A172 (cell line): Measurements from ENCODE around the gene EGFL6. TPM values are rescaled to one million over a fixed set of nuclear protein-coding genes. Genes with fewer than 3 reads are reported as not detected.
"Not testable (repeated sequence)": the region's sequence is repeated elsewhere in the genome, so short reads cannot be mapped to it uniquely, and the experiment has no call there.

Experiments
- DNase-seq: peaks from one replicate; pipeline ENCODE4 v3.0.0-alpha.2; 2015; ENCODE audit warnings: low spot score
- total RNA-seq: library from RNA; depleted of rRNA; stranded (reverse); fragments of >200 nt; shearing (Covaris generic); gene quantifications from 2 replicates; pipeline ENCODE4 v1.2.3, GENCODE V29; 2014

EGFL6 gene
- total RNA-seq, 1 experiment from 2014 or later = not detected

- no peak for DNase-seq
Observed at GRCh38 chrX:13597874-13598273, 28.5 kb downstream of the EGFL6 start.

GRCh38 chrX:13598877-13599276, 29.5 kb downstream of the EGFL6 start:
- no peak for DNase-seq

DNA sequence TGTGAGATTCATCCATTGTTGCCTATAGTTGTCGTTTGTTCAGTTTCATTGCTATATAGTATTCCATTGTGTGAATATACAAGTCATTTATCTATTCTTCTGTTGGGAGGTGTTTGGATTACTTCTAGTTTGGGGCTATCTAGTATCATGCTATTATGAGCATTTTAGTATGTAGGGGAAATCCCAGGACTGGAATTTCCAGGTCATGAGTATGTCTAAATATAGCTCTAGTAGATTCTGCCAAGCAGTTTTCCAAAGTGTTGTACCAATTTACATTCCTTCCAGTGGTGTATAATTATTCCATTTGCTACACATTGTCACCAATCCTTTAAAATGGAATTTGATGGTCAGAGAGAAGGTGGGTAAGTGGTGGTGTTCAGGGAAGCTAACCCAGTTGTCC, 30.1 kb downstream of the EGFL6 start:
- DNase-seq = peak; percentile 31

- DNase-seq = no peak
Observed at GRCh38 chrX:13605611-13606010, 36.2 kb downstream of the EGFL6 start.

DNA sequence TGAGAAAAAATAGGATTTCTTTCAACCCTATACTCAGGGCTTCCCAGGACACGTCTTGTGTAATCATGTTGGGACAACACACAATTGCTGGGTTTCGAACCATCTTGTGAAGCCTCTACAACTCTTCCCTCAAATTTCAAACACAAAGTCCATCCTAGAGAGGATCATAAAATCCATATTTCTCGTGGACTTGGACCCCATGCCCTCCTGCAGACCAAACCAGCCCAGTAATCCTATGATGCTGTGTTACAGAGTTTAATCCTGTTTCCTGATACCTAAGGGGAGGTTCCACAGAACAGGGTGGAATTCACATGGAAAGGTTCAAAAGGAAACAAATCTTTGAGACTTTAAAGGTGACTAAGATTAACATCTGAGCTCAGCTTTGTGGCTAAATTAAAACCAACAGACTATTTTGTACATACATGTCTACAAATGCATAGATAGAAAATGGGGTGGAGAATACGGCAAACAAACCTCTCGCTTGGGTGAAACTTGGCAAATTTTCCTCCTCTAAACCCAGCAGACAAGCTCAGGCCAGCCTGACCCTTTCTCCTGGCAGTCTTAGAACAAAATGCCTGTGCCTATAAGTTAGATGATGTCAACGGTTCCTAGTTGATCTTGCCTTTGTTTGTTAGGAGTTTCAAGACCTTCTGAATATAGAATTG, 38.1 kb downstream of the EGFL6 start:
- DNase-seq = no peak

DNA sequence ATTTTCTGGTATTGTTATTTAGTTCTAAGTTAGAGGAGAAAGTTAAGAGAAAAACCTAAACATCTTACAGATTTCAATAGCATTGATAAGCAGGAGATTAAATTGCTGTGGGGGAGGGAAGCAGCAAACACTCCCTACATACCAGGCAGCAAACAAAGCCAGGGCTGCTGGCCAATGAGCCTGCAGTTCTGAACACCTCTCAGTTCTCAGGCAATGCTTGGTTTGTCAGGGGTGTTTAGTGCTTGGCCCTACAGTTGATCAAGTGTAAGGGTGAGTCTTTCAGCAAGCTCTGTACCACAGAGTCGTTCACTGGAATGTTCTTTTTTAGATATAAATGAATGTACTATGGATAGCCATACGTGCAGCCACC, 38.6 kb downstream of the EGFL6 start:
- no peak for DNase-seq

GRCh38 chrX:13614154-13614553, 44.8 kb downstream of the EGFL6 start:
- DNase-seq = no peak

DNA sequence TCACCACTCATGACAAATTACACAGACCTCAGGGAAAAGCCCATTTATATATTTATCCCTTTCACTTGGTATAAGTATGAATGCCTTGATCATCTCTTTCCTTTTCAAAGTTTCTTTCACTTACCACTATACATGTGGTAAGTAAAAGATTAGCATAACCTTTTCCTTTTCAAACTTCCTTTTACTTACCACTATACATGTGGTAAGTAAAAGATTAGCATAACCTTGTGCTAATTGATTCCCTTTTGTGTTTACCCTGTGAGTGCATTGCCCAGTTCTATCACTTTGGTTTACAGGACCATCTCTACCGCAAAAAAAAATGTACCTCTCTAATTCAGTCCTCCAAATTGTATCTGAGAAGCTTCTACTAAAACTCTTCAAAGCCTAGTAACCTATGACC, 50.8 kb downstream of the EGFL6 start:
- DNase-seq = no peak

DNA sequence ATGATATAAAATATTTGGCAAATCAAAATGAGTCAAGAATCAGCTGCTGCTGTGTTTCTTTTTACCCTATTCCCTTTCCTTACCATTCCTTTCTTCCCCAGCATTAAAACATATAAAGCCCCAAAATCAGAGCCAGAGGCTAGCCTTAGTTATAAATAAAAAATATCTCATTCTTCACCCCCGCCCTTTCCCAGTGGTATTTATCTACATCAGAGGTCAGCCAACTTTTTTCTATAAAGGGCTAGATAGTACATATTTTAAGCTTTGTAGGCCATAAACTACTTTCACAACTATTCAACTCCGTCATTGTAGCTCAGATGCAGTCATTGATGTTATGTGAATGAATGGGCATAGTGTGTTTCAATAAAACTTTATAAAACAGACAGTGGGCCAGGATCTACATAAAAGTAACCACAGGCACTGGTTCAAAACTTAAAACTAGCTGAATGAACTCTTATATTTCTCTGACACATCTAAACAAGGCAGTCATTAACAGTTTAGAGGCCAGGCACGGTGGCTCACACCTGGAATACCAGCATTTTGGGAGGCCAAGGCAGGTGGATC, 53.1 kb downstream of the EGFL6 start:
- no peak for DNase-seq

- no peak for DNase-seq
Observed at GRCh38 chrX:13627306-13627705, 57.9 kb downstream of the EGFL6 start.

DNA sequence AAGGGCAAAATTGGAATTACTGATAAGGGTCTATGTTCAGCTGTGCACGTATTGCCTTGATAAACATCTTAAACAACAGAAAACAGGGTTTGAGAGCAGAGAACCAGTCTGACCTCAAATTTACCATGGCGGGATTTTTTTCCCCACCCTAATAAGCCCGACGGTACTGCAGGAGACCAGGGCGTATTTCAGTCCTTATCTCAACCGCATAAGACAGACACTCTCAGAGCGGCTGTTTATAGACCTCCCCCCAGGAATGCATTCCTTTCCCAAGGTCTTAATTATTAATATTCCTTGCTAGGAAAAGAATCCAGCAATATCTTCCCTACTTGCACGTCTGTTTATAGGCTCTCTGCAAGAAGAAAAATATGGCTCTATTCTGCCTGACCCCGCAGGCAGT, 67.8 kb downstream of the EGFL6 start:
- DNase-seq = not testable (repeated sequence)

GRCh38 chrX:13638021-13638420, 68.6 kb downstream of the EGFL6 start:
- no peak for DNase-seq

DNA sequence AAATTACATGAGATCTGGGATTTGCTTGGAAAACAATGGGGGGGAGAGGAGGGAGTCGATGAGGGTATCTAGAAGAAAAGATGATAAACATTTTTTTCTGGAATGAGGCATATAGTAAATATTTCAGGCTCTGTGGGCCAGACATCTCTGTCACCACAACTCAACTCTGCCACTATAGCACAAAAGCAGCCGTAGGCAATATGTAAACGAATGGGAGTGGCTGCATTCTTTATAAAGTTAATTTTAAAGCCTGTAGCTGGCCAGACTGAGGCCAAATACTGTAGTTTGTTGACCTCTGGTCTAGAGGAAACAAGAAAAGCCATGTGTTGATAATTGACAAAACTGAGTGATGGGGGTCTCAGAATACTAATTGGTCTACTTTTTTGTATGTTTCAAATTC, 69.4 kb downstream of the EGFL6 start:
- no peak for DNase-seq

GRCh38 chrX:13641684-13642083, 72.3 kb downstream of the EGFL6 start:
- DNase-seq = not testable (repeated sequence)

- DNase-seq = no peak
Observed at GRCh38 chrX:13645464-13646153, 76.2 kb downstream of the EGFL6 start.

GRCh38 chrX:13646154-13646549, 76.8 kb downstream of the EGFL6 start:
- peak; percentile 67 for DNase-seq

DNA sequence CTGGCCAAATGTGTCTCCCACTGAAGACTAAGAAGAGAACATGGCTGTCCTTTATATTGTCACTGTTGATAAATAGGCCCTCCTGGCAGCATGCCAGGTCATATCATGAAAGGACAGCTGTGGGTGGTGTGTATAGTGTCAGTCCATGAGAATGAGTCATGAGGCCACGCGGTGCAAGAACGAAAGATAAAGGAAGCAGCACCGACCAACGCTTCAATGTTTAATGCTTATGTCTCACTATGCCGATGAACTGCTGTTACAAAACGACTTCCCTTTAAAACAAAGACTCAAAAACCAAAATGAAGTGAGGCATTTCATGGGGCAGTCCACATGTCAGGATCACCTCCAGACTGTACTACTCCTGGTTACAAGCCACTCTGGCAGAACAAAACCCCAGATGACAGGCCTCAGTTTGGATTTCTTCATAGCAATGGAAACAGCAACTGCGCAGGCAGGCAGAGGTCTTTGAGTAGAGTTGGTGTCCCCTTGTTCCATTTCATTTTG, 78.4 kb downstream of the EGFL6 start:
- DNase-seq = peak; percentile 93

GRCh38 chrX:13648336-13648735, 78.9 kb downstream of the EGFL6 start:
- DNase-seq = not testable (repeated sequence)

- no peak for DNase-seq
Observed at GRCh38 chrX:13649838-13650237, 80.4 kb downstream of the EGFL6 start.

- no peak for DNase-seq
Observed at GRCh38 chrX:13650318-13650717, 80.9 kb downstream of the EGFL6 start.

DNA sequence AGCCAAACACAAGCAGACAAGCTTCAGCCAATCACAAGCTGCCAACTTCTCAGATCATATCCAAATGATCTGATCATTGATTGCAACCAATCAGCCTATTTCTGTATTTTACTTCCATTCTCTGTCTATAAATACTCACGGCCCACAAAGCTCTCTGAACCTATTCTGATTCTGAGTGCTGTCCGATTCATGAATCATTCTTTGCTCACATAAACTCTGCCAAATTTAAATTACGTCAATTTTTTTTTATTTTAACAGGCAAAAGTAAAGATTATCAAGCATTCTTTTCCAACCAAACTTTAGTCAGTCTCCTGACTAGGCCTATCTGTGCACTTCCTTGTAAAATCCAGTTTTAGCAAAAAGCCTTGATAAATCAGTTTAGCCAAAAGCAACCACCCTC, 81.7 kb downstream of the EGFL6 start:
- DNase-seq = no peak

- peak; percentile 95 for DNase-seq
Observed at GRCh38 chrX:13652287-13652793, 82.9 kb downstream of the EGFL6 start.
